H9 (cell line): ENCODE data around the gene GAL3ST1. TPM values are rescaled to one million over a fixed set of nuclear protein-coding genes. Genes with fewer than 3 reads are reported as not detected.

Experiments used
- DNase-seq: peaks from one replicate; pipeline ENCODE4 v3.0.0-alpha.2; 2017
- H2AFZ ChIP-seq: one replicate; pipeline ENCODE4 v1.6.1; 2013; ENCODE audit warnings: mild to moderate bottlenecking, low read length, control low read depth, moderate library complexity
- H2AK5ac ChIP-seq: 2 replicates; pipeline ENCODE4 v1.6.1; 2013; ENCODE audit warnings: low read length, control low read depth, mixed read lengths; ENCODE audit not compliant: insufficient read length
- H2BK120ac ChIP-seq: one replicate; pipeline ENCODE4 v1.6.1; 2013; ENCODE audit warnings: low read depth, mild to moderate bottlenecking, low read length, control low read depth, inconsistent platforms; ENCODE audit not compliant: poor library complexity, severe bottlenecking
- H2BK12ac ChIP-seq: 2 replicates; pipeline ENCODE4 v1.6.1; 2013; ENCODE audit warnings: low read length, control low read depth, mixed read lengths, low read depth; ENCODE audit not compliant: insufficient read length
- H2BK15ac ChIP-seq: 2 replicates; pipeline ENCODE4 v1.6.1; 2013; ENCODE audit warnings: low read depth, low read length, control low read depth
- H2BK20ac ChIP-seq: one replicate; pipeline ENCODE4 v1.6.1; 2013; ENCODE audit warnings: low read depth, mild to moderate bottlenecking, low read length, control low read depth, inconsistent platforms; ENCODE audit not compliant: poor library complexity, severe bottlenecking
- H2BK5ac ChIP-seq: 2 replicates; pipeline ENCODE4 v1.6.1; 2013; ENCODE audit warnings: low read length, control low read depth, mixed read lengths; ENCODE audit not compliant: insufficient read length
- H3K14ac ChIP-seq: 2 replicates; pipeline ENCODE4 v1.6.1; 2013; ENCODE audit warnings: low read length, control low read depth; ENCODE audit not compliant: insufficient read depth
- H3K18ac ChIP-seq: 2 replicates; pipeline ENCODE4 v1.6.1; 2013; ENCODE audit warnings: low read depth, mild to moderate bottlenecking, mixed read lengths, low read length, control low read depth; ENCODE audit not compliant: insufficient read length
- H3K23ac ChIP-seq: 2 replicates; pipeline ENCODE4 v1.6.1; 2013; ENCODE audit warnings: low read length, control low read depth, mixed read lengths, low read depth; ENCODE audit not compliant: insufficient read length
- H3K23me2 ChIP-seq: 2 replicates; pipeline ENCODE4 v1.6.1; 2013; ENCODE audit warnings: low read depth, mild to moderate bottlenecking, mixed read lengths, low read length, control low read depth; ENCODE audit not compliant: insufficient read length, poor library complexity, severe bottlenecking
- H3K27ac ChIP-seq: 2 replicates; pipeline ENCODE4 v1.5.1; 2013; ENCODE audit warnings: low read length, control low read depth, mixed read lengths, low read depth; ENCODE audit not compliant: insufficient read length
- H3K27me3 ChIP-seq: 2 replicates; pipeline ENCODE4 v1.6.1; 2013; ENCODE audit warnings: low read length, control low read depth, inconsistent platforms; ENCODE audit not compliant: insufficient read depth
- H3K4ac ChIP-seq: 2 replicates; pipeline ENCODE4 v1.6.1; 2013; ENCODE audit warnings: low read depth, mild to moderate bottlenecking, control low read depth, inconsistent platforms, low read length, moderate library complexity
- H3K4me1 ChIP-seq: 2 replicates; pipeline ENCODE4 v1.6.1; 2013; ENCODE audit warnings: low read length, control low read depth, inconsistent platforms; ENCODE audit not compliant: insufficient read depth
- H3K4me2 ChIP-seq: 2 replicates; pipeline ENCODE4 v1.6.1; 2013; ENCODE audit warnings: low read length, control low read depth, mixed read lengths; ENCODE audit not compliant: insufficient read length, insufficient read depth
- H3K56ac ChIP-seq: 2 replicates; pipeline ENCODE4 v1.6.1; 2013; ENCODE audit warnings: low read depth, mild to moderate bottlenecking, mixed read lengths, low read length, control low read depth; ENCODE audit not compliant: insufficient read length
- H3K79me1 ChIP-seq: 2 replicates; pipeline ENCODE4 v1.6.1; 2013; ENCODE audit warnings: low read depth, mild to moderate bottlenecking, moderate library complexity, low read length, control low read depth, inconsistent platforms; ENCODE audit not compliant: insufficient read depth, poor library complexity, severe bottlenecking
- H3K79me2 ChIP-seq: 2 replicates; pipeline ENCODE4 v1.6.1; 2013; ENCODE audit warnings: low read length, control low read depth, inconsistent platforms; ENCODE audit not compliant: insufficient read depth
- H3K9ac ChIP-seq: 2 replicates; pipeline ENCODE4 v1.6.1; 2013; ENCODE audit warnings: low read length, control low read depth, mixed read lengths; ENCODE audit not compliant: insufficient read length; ENCODE audit errors: extremely low read depth
- H3K9me3 ChIP-seq: one replicate; pipeline ENCODE4 v1.6.1; 2013; ENCODE audit warnings: low read depth, low read length, inconsistent platforms; ENCODE audit not compliant: control insufficient read depth
- H3T11ph ChIP-seq: one replicate; pipeline ENCODE4 v1.6.1; 2013; ENCODE audit warnings: mild to moderate bottlenecking, low read length, control low read depth, inconsistent platforms
- H4K20me1 ChIP-seq: one replicate; pipeline ENCODE4 v1.6.1; 2013; ENCODE audit not compliant: control insufficient read depth, insufficient read length, insufficient read depth
- H4K5ac ChIP-seq: 2 replicates; pipeline ENCODE4 v1.6.1; 2013; ENCODE audit warnings: low read depth, mild to moderate bottlenecking, mixed read lengths, low read length, control low read depth; ENCODE audit not compliant: insufficient read length
- H4K8ac ChIP-seq: replicated peaks from 2 replicates; pipeline ENCODE4 v1.6.1; 2013; ENCODE audit warnings: low read length, control low read depth, mixed read lengths, low read depth; ENCODE audit not compliant: insufficient read length
- H4K91ac ChIP-seq: 2 replicates; pipeline ENCODE4 v1.6.1; 2013; ENCODE audit warnings: low read depth, mild to moderate bottlenecking, moderate library complexity, mixed read lengths, low read length, control low read depth; ENCODE audit not compliant: insufficient read length
- H3K27ac Mint-ChIP-seq, 3 experiments: 2 replicates in 2 of 3; 3 replicates in 1 of 3; pipeline ENCODE4 v1.8.0; 2020 to 2021; ENCODE audit warnings: mixed read lengths in 3 of 3, mild to moderate bottlenecking in 1 of 3, moderate library complexity in 1 of 3
- H3K27me3 Mint-ChIP-seq: 2 replicates; pipeline ENCODE4 v1.8.0; 2021; ENCODE audit warnings: low read depth, mild to moderate bottlenecking, moderate library complexity, mixed read lengths
- H3K36me3 Mint-ChIP-seq, 3 experiments: 2 replicates in 2 of 3; 3 replicates in 1 of 3; pipeline ENCODE4 v1.8.0; 2020 to 2021; ENCODE audit warnings: low read depth in 3 of 3, mixed read lengths in 3 of 3; ENCODE audit not compliant: insufficient read depth in 1 of 3
- H3K4me1 Mint-ChIP-seq, 2 experiments: 2 replicates each; pipeline ENCODE4 v1.8.0; 2020; ENCODE audit warnings: mixed read lengths in 2 of 2
- H3K4me3 Mint-ChIP-seq, 2 experiments: 2 replicates in 1 of 2; 3 replicates in 1 of 2; pipeline ENCODE4 v1.8.0; 2020 to 2021; ENCODE audit warnings: mild to moderate bottlenecking in 2 of 2, mixed read lengths in 2 of 2, moderate library complexity in 1 of 2
- H3K9me3 Mint-ChIP-seq, 2 experiments: 2 replicates in 1 of 2; 3 replicates in 1 of 2; pipeline ENCODE4 v1.8.0; 2020; ENCODE audit warnings: mild to moderate bottlenecking in 2 of 2, mixed read lengths in 2 of 2, moderate library complexity in 1 of 2
- WGBS: extraction: QIAGEN DNeasy Blood & Tissue Kit; methylation state at CpG from one replicate; pipeline ENCODE4 v1.1.7; 2013; ENCODE audit warnings: missing lambda C conversion rate, low lambda C conversion rate, mixed read lengths; ENCODE audit not compliant: insufficient read length; ENCODE audit errors: extremely low coverage; 5-methylcytosine and 5-hydroxymethylcytosine counted together
- total RNA-seq: library from RNA; stranded (reverse); gene quantifications from 2 replicates; pipeline ENCODE4 v1.2.1, GENCODE V29; 2021
- TF ChIP-seq, protein P1 (sequence below): fragments of 200-600 bp; sonication (generic); conservative IDR thresholded peaks from 3 replicates; pipeline ENCODE4 v1.8.0; 2021; ENCODE audit warnings: antibody characterized with exemption, mild to moderate bottlenecking

Gene GAL3ST1
- total RNA-seq, 1 experiment from 2014 or later = 5.1 TPM

DNA sequence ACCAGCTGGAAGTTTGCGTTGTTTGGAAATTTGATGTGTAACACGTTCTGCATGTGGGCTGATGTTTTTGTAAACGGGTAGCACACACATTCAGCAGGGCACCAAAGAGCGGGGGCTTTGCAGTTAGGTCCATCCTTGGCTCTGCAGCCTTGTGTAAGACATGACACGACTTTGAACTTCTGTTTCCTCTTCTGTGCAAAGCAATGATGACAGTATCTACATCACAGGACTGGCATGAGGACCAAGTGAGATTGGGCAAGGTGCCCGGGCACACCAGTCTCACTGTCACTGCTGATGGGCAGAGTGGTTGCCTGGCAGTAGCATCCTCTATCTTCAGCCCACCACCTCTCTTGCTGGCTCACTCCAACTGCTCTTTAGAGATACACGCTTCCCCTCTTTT is 35.8 kb upstream of the GAL3ST1 start:
- Histone ChIP-seq H3K4ac (no peak overlapping the region), H3K27ac (no peak overlapping the region), H2BK15ac (no peak overlapping the region), H3K9me3 (no peaks in the 10 kb centered on the region), H2BK120ac (no peak overlapping the region), H4K5ac (no peak overlapping the region), H3K79me1 (peaks cover 4% of the 10 kb centered on the region), H2BK12ac (no peak overlapping the region), H3K9ac (no peak overlapping the region), H4K91ac (no peak overlapping the region), H3K4me2 (no peak overlapping the region), H3K56ac (no peak overlapping the region), H3K23me2 (peaks cover 6% of the 10 kb centered on the region), H2BK5ac (no peak overlapping the region), H3K18ac (no peak overlapping the region), H4K20me1 (no peaks in the 10 kb centered on the region), H3K23ac (no peak overlapping the region), H2AFZ (no peak overlapping the region), H2BK20ac (no peak overlapping the region), H3K27me3 (no peaks in the 10 kb centered on the region), H3K4me1 (0 out of 2 replicates have a peak, but pooled peaks cover 6% of the 10 kb centered on the region), H3K79me2 (no peaks in the 10 kb centered on the region), H2AK5ac (no peak overlapping the region), H4K8ac (no peak overlapping the region), H3T11ph (no peak overlapping the region), H3K14ac (no peak overlapping the region)
- Mint-ChIP-seq H3K36me3 (peaks cover 27 to 58% (median 48%) of the 10 kb centered on the region in 3 experiments; a peak in 6 of 7 replicates), H3K27me3 (no peaks in the 10 kb centered on the region), H3K4me3 (no peak overlapping the region), H3K4me1 (peaks cover 36 to 38% of the 10 kb centered on the region in 2 experiments), H3K27ac (no peak overlapping the region; a peak in 1 of 7 replicates), H3K9me3 (no peaks in the 10 kb centered on the region)
- TF ChIP-seq, protein P1, sequence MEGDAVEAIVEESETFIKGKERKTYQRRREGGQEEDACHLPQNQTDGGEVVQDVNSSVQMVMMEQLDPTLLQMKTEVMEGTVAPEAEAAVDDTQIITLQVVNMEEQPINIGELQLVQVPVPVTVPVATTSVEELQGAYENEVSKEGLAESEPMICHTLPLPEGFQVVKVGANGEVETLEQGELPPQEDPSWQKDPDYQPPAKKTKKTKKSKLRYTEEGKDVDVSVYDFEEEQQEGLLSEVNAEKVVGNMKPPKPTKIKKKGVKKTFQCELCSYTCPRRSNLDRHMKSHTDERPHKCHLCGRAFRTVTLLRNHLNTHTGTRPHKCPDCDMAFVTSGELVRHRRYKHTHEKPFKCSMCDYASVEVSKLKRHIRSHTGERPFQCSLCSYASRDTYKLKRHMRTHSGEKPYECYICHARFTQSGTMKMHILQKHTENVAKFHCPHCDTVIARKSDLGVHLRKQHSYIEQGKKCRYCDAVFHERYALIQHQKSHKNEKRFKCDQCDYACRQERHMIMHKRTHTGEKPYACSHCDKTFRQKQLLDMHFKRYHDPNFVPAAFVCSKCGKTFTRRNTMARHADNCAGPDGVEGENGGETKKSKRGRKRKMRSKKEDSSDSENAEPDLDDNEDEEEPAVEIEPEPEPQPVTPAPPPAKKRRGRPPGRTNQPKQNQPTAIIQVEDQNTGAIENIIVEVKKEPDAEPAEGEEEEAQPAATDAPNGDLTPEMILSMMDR = no peak
- WGBS = no CpG with 5 or more reads among the region's 7 CpGs
- DNase-seq = no peak
